Vagina (tissue), 2 donors: ENCODE data around the gene KAZN.

ENCODE experiments used
- CTCF ChIP-seq, 3 experiments: fragments of 450-650 bp in 2 of 3; fragments of 200-600 bp in 1 of 3; sonication (generic) in 1 of 3; IDR thresholded peaks; one replicate each; pipeline ENCODE4 v1.5.1; 2017 to 2019; ENCODE audit warnings: antibody characterized with exemption in 3 of 3, mild to moderate bottlenecking in 2 of 3, moderate library complexity in 2 of 3
- POLR2AphosphoS5 ChIP-seq, 2 donors: sonication (generic); formaldehyde crosslinking; IDR thresholded peaks; one replicate each; pipeline ENCODE4 v1.9.0; 2017; ENCODE audit warnings: antibody characterized with exemption in 2 of 2, mild to moderate bottlenecking in 2 of 2, low read depth in 1 of 2; ENCODE audit not compliant: insufficient read depth in 1 of 2

- TF ChIP-seq CTCF (IDR thresholded peaks at IDR 0.05) (no peak), POLR2AphosphoS5 (IDR thresholded peaks at IDR 0.05; ENCODE audit: insufficient read depth in 1 of 2, low read depth in 1 of 2) (no peak)
Observed at GRCh38 chr1:15125101-15125745, 526.7 kb downstream of the KAZN start.
